HG02852 (cell line): ENCODE results near the gene ZFHX3.

Experiments used
- ATAC-seq: cut with Tn5 transposase; IDR thresholded peaks from one replicate; pipeline ENCODE4 v1.9.1; 2021; ENCODE audit warnings: mild to moderate bottlenecking, moderate library complexity; ENCODE audit not compliant: unreplicated experiment

ZFHX3 gene

GRCh38 chr16:73042807-73043206 lies 5.1 kb downstream of the ZFHX3 start:
- no peak for ATAC-seq

- ATAC-seq = no peak
These were observed 6.3 kb downstream of the ZFHX3 start for GRCh38 chr16:73041676-73042075.

- no peak for ATAC-seq
These were observed 7.1 kb downstream of the ZFHX3 start for GRCh38 chr16:73040735-73041402.

GRCh38 chr16:73040136-73040535 lies 7.8 kb downstream of the ZFHX3 start:
- no peak for ATAC-seq

- ATAC-seq = no peak
These were observed 9.9 kb downstream of the ZFHX3 start for GRCh38 chr16:73037845-73038570.

- no peak for ATAC-seq
These were observed 10.6 kb downstream of the ZFHX3 start for GRCh38 chr16:73037331-73037745.

GRCh38 chr16:73036074-73036826 lies 11.7 kb downstream of the ZFHX3 start:
- ATAC-seq = peak; percentile 64

GRCh38 chr16:73034374-73034773 lies 13.6 kb downstream of the ZFHX3 start:
- ATAC-seq = peak; percentile 45

GRCh38 chr16:73033271-73033998 lies 14.5 kb downstream of the ZFHX3 start:
- no peak for ATAC-seq

- peak; percentile 31 for ATAC-seq
These were observed 15.2 kb downstream of the ZFHX3 start for GRCh38 chr16:73032541-73033270.

GRCh38 chr16:73031984-73032383 lies 15.9 kb downstream of the ZFHX3 start:
- ATAC-seq = no peak

GRCh38 chr16:73031155-73031866 lies 16.6 kb downstream of the ZFHX3 start:
- no peak for ATAC-seq

- no peak for ATAC-seq
These were observed 19.1 kb downstream of the ZFHX3 start for GRCh38 chr16:73028721-73029361.

- no peak for ATAC-seq
These were observed 19.7 kb downstream of the ZFHX3 start for GRCh38 chr16:73028263-73028662.

- ATAC-seq = no peak
These were observed 20.2 kb downstream of the ZFHX3 start for GRCh38 chr16:73027685-73028111.

- no peak for ATAC-seq
These were observed 20.9 kb downstream of the ZFHX3 start for GRCh38 chr16:73026754-73027684.

GRCh38 chr16:73025856-73026210 lies 22.1 kb downstream of the ZFHX3 start:
- no peak for ATAC-seq

- ATAC-seq = no peak
These were observed 22.6 kb downstream of the ZFHX3 start for GRCh38 chr16:73025151-73025855.
